Measurements from ENCODE around the gene IQCK. TPM values are rescaled to one million over a fixed set of nuclear protein-coding genes. Genes with fewer than 3 reads are reported as not detected.
A peak's percentile ranks its signal among the peaks of the same experiment; 100 is the strongest.
"Not testable (repeated sequence)": the region's sequence is repeated elsewhere in the genome, so short reads cannot be mapped to it uniquely, and the experiment has no call there.

The IQCK gene
- total RNA-seq, 1 donor from 2014 or later, result 1.3 TPM

DNA sequence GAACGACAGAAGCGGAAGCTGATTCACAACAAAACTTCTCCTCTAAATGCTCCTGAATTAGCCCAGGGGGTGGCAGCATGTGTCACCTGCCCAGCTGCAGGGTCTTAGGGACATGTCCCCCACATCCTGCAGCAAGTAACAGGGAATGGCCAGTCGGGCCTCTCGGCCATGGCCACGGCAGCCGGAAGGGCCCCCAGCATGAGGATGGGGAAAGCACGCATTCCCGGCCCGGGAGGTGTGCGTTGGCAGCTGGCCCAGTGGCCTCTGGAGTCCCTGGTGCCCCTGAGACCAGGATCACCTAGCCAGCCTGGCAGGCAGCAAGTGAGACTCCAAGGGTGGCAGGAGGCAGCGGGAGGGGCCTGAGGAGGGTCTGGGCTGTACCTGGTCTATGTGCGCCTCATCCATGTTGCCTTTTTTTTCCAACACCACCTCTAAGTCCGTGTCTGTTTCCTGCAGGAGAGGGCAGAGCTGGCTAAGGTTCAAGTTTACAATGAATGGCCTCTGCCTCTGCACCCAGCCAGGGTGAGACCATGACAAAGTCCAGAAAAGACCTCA is 7.0 kb upstream of the IQCK start:
- Histone ChIP-seq H3K36me3 (ENCODE audit: control insufficient read depth, insufficient read depth, low read length) (peaks cover 31% of the 10 kb centered on the region), H3K27me3 (ENCODE audit: control insufficient read depth, insufficient read depth, low read length) (no peaks in the 10 kb centered on the region), H3K4me3 (ENCODE audit: low read depth, low read length) (no peak overlapping the region)
- FAIRE-seq (no peak), DNase-seq (ENCODE audit: low read depth) (no peak)
- TF ChIP-seq, protein P1, sequence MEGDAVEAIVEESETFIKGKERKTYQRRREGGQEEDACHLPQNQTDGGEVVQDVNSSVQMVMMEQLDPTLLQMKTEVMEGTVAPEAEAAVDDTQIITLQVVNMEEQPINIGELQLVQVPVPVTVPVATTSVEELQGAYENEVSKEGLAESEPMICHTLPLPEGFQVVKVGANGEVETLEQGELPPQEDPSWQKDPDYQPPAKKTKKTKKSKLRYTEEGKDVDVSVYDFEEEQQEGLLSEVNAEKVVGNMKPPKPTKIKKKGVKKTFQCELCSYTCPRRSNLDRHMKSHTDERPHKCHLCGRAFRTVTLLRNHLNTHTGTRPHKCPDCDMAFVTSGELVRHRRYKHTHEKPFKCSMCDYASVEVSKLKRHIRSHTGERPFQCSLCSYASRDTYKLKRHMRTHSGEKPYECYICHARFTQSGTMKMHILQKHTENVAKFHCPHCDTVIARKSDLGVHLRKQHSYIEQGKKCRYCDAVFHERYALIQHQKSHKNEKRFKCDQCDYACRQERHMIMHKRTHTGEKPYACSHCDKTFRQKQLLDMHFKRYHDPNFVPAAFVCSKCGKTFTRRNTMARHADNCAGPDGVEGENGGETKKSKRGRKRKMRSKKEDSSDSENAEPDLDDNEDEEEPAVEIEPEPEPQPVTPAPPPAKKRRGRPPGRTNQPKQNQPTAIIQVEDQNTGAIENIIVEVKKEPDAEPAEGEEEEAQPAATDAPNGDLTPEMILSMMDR (IDR thresholded peaks at IDR 0.05; ENCODE audit: insufficient read depth, low read length, severe bottlenecking), result no peak

DNA sequence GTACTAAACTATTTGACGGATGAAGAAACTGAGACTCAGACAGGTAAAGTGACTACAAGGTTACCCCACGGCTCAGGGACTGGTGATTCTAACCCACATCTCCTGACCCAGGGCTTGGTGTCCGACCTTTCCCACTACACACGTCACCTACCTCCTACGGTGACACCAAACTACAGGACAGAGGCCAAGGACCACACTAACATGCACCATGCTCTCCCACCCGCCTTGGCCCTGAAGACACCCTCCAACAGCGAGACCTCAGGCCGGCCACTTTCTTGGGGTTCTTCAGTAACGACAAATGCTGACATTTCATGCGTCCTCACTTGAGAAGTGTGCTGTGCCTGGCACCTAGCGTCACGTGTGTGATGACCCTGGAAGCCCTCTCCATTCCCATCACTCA is 6.4 kb upstream of the IQCK start:
- FAIRE-seq, result no peak
- H3K27me3 ChIP-seq (ENCODE audit: control insufficient read depth, insufficient read depth, low read length), result no peaks in the 10 kb centered on the region
- TF ChIP-seq, protein P1 (IDR thresholded peaks at IDR 0.05; ENCODE audit: insufficient read depth, low read length, severe bottlenecking), result no peak
- no peak for DNase-seq (ENCODE audit: low read depth)
- no peak overlapping the region for H3K4me3 ChIP-seq (ENCODE audit: low read depth, low read length)
- H3K36me3 ChIP-seq (ENCODE audit: control insufficient read depth, insufficient read depth, low read length), result peaks cover 31% of the 10 kb centered on the region

DNA sequence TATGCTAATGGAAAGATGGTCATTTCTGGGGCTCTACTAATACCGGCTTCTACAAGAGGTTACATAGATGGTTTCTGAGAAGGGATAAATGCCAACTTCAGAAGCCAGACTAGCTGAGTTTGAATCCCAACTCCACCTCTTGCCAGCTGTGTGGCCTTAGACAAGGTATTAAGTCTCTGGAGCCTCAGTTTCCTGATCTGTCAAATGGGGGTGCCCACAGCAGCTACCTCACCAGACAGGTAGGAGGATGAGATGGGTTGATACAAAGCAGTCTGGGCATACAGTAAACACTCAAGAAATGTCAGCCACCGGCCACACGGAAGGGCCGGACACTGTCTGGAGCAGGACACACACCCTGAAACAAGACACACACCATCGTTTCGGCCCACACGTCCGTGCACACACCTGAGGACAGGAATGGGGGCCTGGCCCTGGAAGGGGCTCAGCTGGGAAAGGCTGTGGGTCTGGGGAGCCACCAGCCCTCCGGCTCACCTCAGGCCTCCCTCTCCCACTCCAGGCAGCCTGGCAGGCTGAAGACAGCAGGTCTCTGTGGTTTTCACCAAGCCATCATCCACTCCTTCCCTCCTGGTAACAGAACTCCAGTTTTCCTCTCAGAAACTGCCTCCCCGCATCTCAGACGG is 5.5 kb upstream of the IQCK start:
- H3K36me3 ChIP-seq (ENCODE audit: control insufficient read depth, insufficient read depth, low read length), result peaks cover 29% of the 10 kb centered on the region
- no peaks in the 10 kb centered on the region for H3K27me3 ChIP-seq (ENCODE audit: control insufficient read depth, insufficient read depth, low read length)
- DNase-seq (ENCODE audit: low read depth) (no peak), FAIRE-seq (no peak)
- H3K4me3 ChIP-seq (ENCODE audit: low read depth, low read length), result no peak overlapping the region
- TF ChIP-seq, protein P1 (IDR thresholded peaks at IDR 0.05; ENCODE audit: insufficient read depth, low read length, severe bottlenecking), result no peak

- peaks cover 24% of the 10 kb centered on the region for H3K36me3 ChIP-seq (ENCODE audit: control insufficient read depth, insufficient read depth, low read length)
- TF ChIP-seq, protein P1 (IDR thresholded peaks at IDR 0.05; ENCODE audit: insufficient read depth, low read length, severe bottlenecking), result no peak
- DNase-seq (ENCODE audit: low read depth) (no peak), FAIRE-seq (no peak)
- H3K4me3 ChIP-seq (ENCODE audit: low read depth, low read length), result no peak overlapping the region
- H3K27me3 ChIP-seq (ENCODE audit: control insufficient read depth, insufficient read depth, low read length), result no peaks in the 10 kb centered on the region
Observed at GRCh38 chr16:19713697-19714096, 4.4 kb upstream of the IQCK start.

DNA sequence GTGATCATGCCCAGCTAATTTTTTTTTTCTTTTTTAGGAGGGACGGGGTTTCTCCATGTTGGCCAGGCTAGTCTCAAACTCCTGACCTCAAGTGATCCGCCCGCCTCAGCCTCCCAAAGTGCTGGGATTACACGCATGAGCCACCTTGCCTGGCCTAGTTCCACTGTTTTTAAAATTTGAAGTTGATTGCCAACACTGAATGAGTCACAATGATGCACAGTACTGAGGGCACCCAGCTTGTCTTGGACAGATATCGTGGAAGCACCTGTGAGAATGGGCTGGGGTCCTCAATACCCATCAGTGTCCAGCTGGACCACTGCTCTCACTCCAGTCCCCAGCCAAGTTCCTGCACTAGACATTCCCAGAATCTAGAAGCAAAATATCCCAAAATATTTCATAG is 2.5 kb upstream of the IQCK start:
- Histone ChIP-seq H3K27me3 (ENCODE audit: control insufficient read depth, insufficient read depth, low read length) (no peaks in the 10 kb centered on the region), H3K36me3 (ENCODE audit: control insufficient read depth, insufficient read depth, low read length) (peaks cover 16% of the 10 kb centered on the region), H3K4me3 (ENCODE audit: low read depth, low read length) (no peak overlapping the region)
- FAIRE-seq (no peak), DNase-seq (ENCODE audit: low read depth) (peak; percentile 57)
- TF ChIP-seq, protein P1 (IDR thresholded peaks at IDR 0.05; ENCODE audit: insufficient read depth, low read length, severe bottlenecking), result no peak

DNA sequence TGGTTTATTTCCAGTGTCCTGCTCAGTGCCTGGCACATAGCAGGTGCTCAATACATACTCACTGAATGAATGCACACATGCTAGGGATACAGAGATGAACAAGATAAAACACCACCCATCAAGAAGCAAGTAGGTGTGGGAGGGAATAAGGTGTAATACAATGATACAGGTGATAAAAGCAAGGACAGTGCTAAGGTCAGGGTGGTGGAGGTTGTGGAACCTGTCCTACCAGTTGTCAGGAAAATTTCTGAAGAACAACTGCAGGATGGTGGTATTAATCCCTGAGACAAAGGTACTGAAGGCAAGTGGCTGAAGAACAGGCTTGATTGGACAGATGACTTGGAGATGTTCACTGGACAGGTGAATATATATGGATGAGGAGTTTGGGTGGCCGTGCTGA is 1.9 kb upstream of the IQCK start:
- FAIRE-seq (no peak), DNase-seq (ENCODE audit: low read depth) (no peak)
- Histone ChIP-seq H3K4me3 (ENCODE audit: low read depth, low read length) (no peak overlapping the region), H3K27me3 (ENCODE audit: control insufficient read depth, insufficient read depth, low read length) (no peaks in the 10 kb centered on the region), H3K36me3 (ENCODE audit: control insufficient read depth, insufficient read depth, low read length) (peaks cover 13% of the 10 kb centered on the region)
- TF ChIP-seq, protein P1 (IDR thresholded peaks at IDR 0.05; ENCODE audit: insufficient read depth, low read length, severe bottlenecking), result no peak

- not testable (repeated sequence) for H3K27me3 ChIP-seq (ENCODE audit: control insufficient read depth, insufficient read depth, low read length); DNase-seq (ENCODE audit: low read depth); H3K36me3 ChIP-seq (ENCODE audit: control insufficient read depth, insufficient read depth, low read length); H3K4me3 ChIP-seq (ENCODE audit: low read depth, low read length); FAIRE-seq
Observed at GRCh38 chr16:19716728-19717127, 1.3 kb upstream of the IQCK start.
